HG03159 (cell line): ENCODE data around the gene CAVIN2.

ENCODE experiments used
- ATAC-seq: cut with Tn5 transposase; IDR thresholded peaks from one replicate; pipeline ENCODE4 v1.9.1; 2021; ENCODE audit warnings: mild to moderate bottlenecking, moderate library complexity; ENCODE audit not compliant: unreplicated experiment

The CAVIN2 gene

GRCh38 chr2:191866195-191866594 is 19.3 kb upstream of the CAVIN2 start:
- ATAC-seq = no peak

GRCh38 chr2:191864628-191865374 is 17.9 kb upstream of the CAVIN2 start:
- no peak for ATAC-seq

GRCh38 chr2:191863988-191864387 is 17.1 kb upstream of the CAVIN2 start:
- ATAC-seq = no peak

GRCh38 chr2:191862156-191862775 is 15.4 kb upstream of the CAVIN2 start:
- no peak for ATAC-seq

GRCh38 chr2:191860760-191861466 is 14.0 kb upstream of the CAVIN2 start:
- no peak for ATAC-seq

GRCh38 chr2:191859681-191860080 is 12.8 kb upstream of the CAVIN2 start:
- no peak for ATAC-seq

- no peak for ATAC-seq
Observed at GRCh38 chr2:191857886-191858285, 11.0 kb upstream of the CAVIN2 start.

GRCh38 chr2:191857259-191857805 is 10.4 kb upstream of the CAVIN2 start:
- no peak for ATAC-seq

- no peak for ATAC-seq
Observed at GRCh38 chr2:191856111-191856876, 9.4 kb upstream of the CAVIN2 start.

GRCh38 chr2:191855382-191855781 is 8.5 kb upstream of the CAVIN2 start:
- ATAC-seq = no peak

- ATAC-seq = no peak
Observed at GRCh38 chr2:191854382-191855372, 7.8 kb upstream of the CAVIN2 start.

GRCh38 chr2:191853843-191854242 is 7.0 kb upstream of the CAVIN2 start:
- ATAC-seq = no peak

- ATAC-seq = no peak
Observed at GRCh38 chr2:191851158-191851557, 4.3 kb upstream of the CAVIN2 start.

- no peak for ATAC-seq
Observed at GRCh38 chr2:191848771-191849767, 2.2 kb upstream of the CAVIN2 start.

- ATAC-seq = no peak
Observed at GRCh38 chr2:191847764-191848163, 876 bp upstream of the CAVIN2 start.

GRCh38 chr2:191845876-191846514 is 893 bp downstream of the CAVIN2 start:
- ATAC-seq = no peak

- ATAC-seq = no peak
Observed at GRCh38 chr2:191845248-191845715, 1.6 kb downstream of the CAVIN2 start.

GRCh38 chr2:191844706-191845105 is 2.2 kb downstream of the CAVIN2 start:
- no peak for ATAC-seq
